Heart right ventricle (tissue), 16 donors: Measurements from ENCODE around the gene ITPKB. TPM values are rescaled to one million over a fixed set of nuclear protein-coding genes. Genes with fewer than 3 reads are reported as not detected.
A peak's percentile ranks its signal among the peaks of the same experiment; 100 is the strongest.

Experiments used
- ATAC-seq, 8 donors: fragments of 200-7000 bp; cut with Tn5 transposase; one replicate each; pipeline ENCODE4 v1.9.1; 2020; ENCODE audit warnings: mild to moderate bottlenecking in 8 of 8, moderate library complexity in 8 of 8, moderate number of reproducible peaks in 1 of 8
- DNase-seq, 2 donors: peaks; one replicate each; pipeline ENCODE4 v3.0.0-alpha.2; 2020
- H3K27ac ChIP-seq, 10 donors: fragments of 200-600 bp; sonication (generic) in 2 of 10; one replicate each; pipeline versions ENCODE4 v1.5.0 to v1.8.0; 2020 to 2022; ENCODE audit warnings: mild to moderate bottlenecking in 3 of 10
- H3K27me3 ChIP-seq, 7 donors: fragments of 200-600 bp; one replicate each; pipeline ENCODE4 v1.8.0; 2021 to 2022; ENCODE audit warnings: mild to moderate bottlenecking in 2 of 7
- H3K36me3 ChIP-seq, 9 donors: fragments of 200-600 bp; sonication (generic) in 1 of 9; one replicate each; pipeline versions ENCODE4 v1.5.0 to v1.8.0; 2020 to 2022; ENCODE audit warnings: mild to moderate bottlenecking in 2 of 9
- H3K4me1 ChIP-seq, 9 donors: fragments of 200-600 bp; sonication (generic) in 1 of 9; one replicate each; pipeline versions ENCODE4 v1.5.0 to v1.8.0; 2020 to 2022; ENCODE audit warnings: mild to moderate bottlenecking in 4 of 9
- H3K4me3 ChIP-seq, 10 donors: fragments of 200-600 bp; sonication (generic) in 2 of 10; one replicate each; pipeline versions ENCODE4 v1.5.0 to v1.8.0; 2020 to 2022; ENCODE audit warnings: mild to moderate bottlenecking in 7 of 10, moderate library complexity in 2 of 10
- H3K9me3 ChIP-seq, 11 donors: fragments of 200-600 bp in 10 of 11; sonication (generic) in 2 of 11; one replicate each; pipeline versions ENCODE4 v1.5.0 to v1.8.0; 2013 to 2022; ENCODE audit warnings: mild to moderate bottlenecking in 2 of 11, control low read depth in 1 of 11, moderate library complexity in 1 of 11
- CTCF ChIP-seq, 9 donors: fragments of 200-600 bp; sonication (generic) in 2 of 9; IDR thresholded peaks; one replicate each; pipeline versions ENCODE4 v1.5.0 to v1.8.0; 2021 to 2022; ENCODE audit warnings: antibody characterized with exemption in 9 of 9, mild to moderate bottlenecking in 5 of 9, moderate library complexity in 1 of 9
- WGBS, 2 donors: extraction: QIAGEN DNeasy Blood & Tissue Kit; methylation state at CpG; one replicate each; pipeline ENCODE4 v1.1.7; 2013; ENCODE audit warnings: inconsistent platforms in 1 of 2; 5-methylcytosine and 5-hydroxymethylcytosine counted together
- intact Hi-C, 10 donors: fragments of 100-400 bp; cut with DNase I; formaldehyde crosslinking; loops; one replicate each; pipeline versions ENCODE4 v1.11.1 to v1.14.2; 2022
- polyA plus RNA-seq, 2 donors: library from polyadenylated mRNA; stranded (reverse); fragments of 200-250 nt; gene quantifications; one replicate each; pipeline ENCODE4 v1.2.3, GENCODE V29; 2013
- total RNA-seq, 10 donors: library from RNA; stranded (reverse); fragmentation: NEBNext Ultra II Directional in 3 of 10; extraction: Animal tissue kit (Norgen Biotek cat#: 25700) in 3 of 10; gene quantifications; one replicate each; pipeline versions ENCODE4 v1.2.1 to v1.2.4, GENCODE V29; 2021 to 2023
- donor health status: Arrhythmogenic right ventricular cardiomyopathy.
- donor health status: ischemic (EF 13 %, LVEDD 7.1; RV severe dilation, severe dysfunction).
- donor health status: healthy with polysubstance abuse.
- donor health status: DM: no; HTN: yes; CAD: no.
- donor health status: DM: no; HTN: no; CAD: no.
- donor health status: ischemic (EF 25% LVEDD 6.9; RV normal size, moderate dysfunction).
- donor health status: ischemic (EF 25% LVEDD 5.7; RV mildly dilated, moderate dysfunction).
- donor health status: healthy.
- donor health status: DM: yes; HTN: yes; CAD: no.
- donor health status: Ischemic cardiomyopathy.
- donor health status: ischemic (EF 35%, LVEDD 5.7; RV mildly dilated, moderate dysfunction).
- donor health status: nonischemic (EF 11% LVEDD 7.7; RV severe dilation, severe dysfunction).
- donor health status: DM: yes; HTN: yes; CAD: no.
- donor health status: PGD.
- donor health status: ischemic (EF 29% LVEDD 5.4; RV normal size, mild dysfunction).
- donor health status: nonischemic (EF 23%, LVEDD 6.1; RV moderate dilation, normal function).

The ITPKB gene
- total and polyA plus RNA-seq, 12 donors: 4.5 to 30.5 (median 16.1) TPM

GRCh38 chr1:226661271-226661670, 77.8 kb downstream of the ITPKB start:
- ATAC-seq (no peak), DNase-seq (no peak)
- Histone ChIP-seq H3K27ac (peak overlapping the region in 7 of 10 donors; percentile 54 to 92 (median 86)), H3K9me3 (no peaks in the 10 kb centered on the region), H3K4me1 (peaks cover 0 to 100% (median 16%) of the 10 kb centered on the region in 9 donors), H3K36me3 (no peaks in the 10 kb centered on the region), H3K27me3 (no peaks in the 10 kb centered on the region), H3K4me3 (no peak overlapping the region)
- intact Hi-C loops: loop anchor here in 6 of 10 donors (5.0 kb wide), 1 partner anchor 76 kb away; the partner anchor contains the start of gene ITPKB (in 6 of the 6)
- 65 to 72% methylated on average over 2 of the region's 2 CpGs for WGBS, 2 donors
- TF ChIP-seq CTCF (IDR thresholded peaks at IDR 0.05): no peak

- WGBS, 2 donors: 40 to 51% methylated on average over 17 of the region's 17 CpGs
- no peaks in the 10 kb centered on the region for H3K9me3 ChIP-seq
- H3K4me3 ChIP-seq: no peak overlapping the region
- DNase-seq (peak; percentile 71 to 72), ATAC-seq (peak; percentile 40 to 78 (median 62))
- no peaks in the 10 kb centered on the region for H3K27me3 ChIP-seq
- H3K36me3 ChIP-seq: no peaks in the 10 kb centered on the region
- intact Hi-C loops: loop anchor here in 6 of 10 donors (5.0 kb wide), 1 partner anchor 77 kb away; the partner anchor contains the start of gene ITPKB (in 6 of the 6)
- peaks cover 0 to 100% (median 9%) of the 10 kb centered on the region in 9 donors for H3K4me1 ChIP-seq
- peak overlapping the region in 7 of 10 donors; percentile 41 to 92 (median 86) for H3K27ac ChIP-seq
- TF ChIP-seq CTCF (IDR thresholded peaks at IDR 0.05): no peak
These were observed 78.5 kb downstream of the ITPKB start for GRCh38 chr1:226660410-226661182.

- Histone ChIP-seq H3K9me3 (no peaks in the 10 kb centered on the region), H3K4me3 (no peak overlapping the region), H3K27ac (peak overlapping the region in 7 of 10 donors; percentile 41 to 92 (median 86)), H3K4me1 (peaks cover 0 to 100% (median 0%) of the 10 kb centered on the region in 9 donors), H3K36me3 (no peaks in the 10 kb centered on the region), H3K27me3 (no peaks in the 10 kb centered on the region)
- no peak for TF ChIP-seq CTCF (IDR thresholded peaks at IDR 0.05)
- ATAC-seq: no peak
- intact Hi-C loops: loop anchor here in 9 of 10 donors (5.0 to 10.0 kb wide), 3 partner anchors 43 to 78 kb away; partner anchors contain the start of gene ITPKB (in 9 of the 9)
- 60 to 62% methylated on average over 5 of the region's 5 CpGs for WGBS, 2 donors
- DNase-seq: no peak
These were observed 79.4 kb downstream of the ITPKB start for GRCh38 chr1:226659641-226660040.

- no peaks in the 10 kb centered on the region for H3K36me3 ChIP-seq
- no peak overlapping the region for H3K4me3 ChIP-seq
- TF ChIP-seq CTCF (IDR thresholded peaks at IDR 0.05): no peak
- ATAC-seq (no peak), DNase-seq (no peak)
- peak overlapping the region in 6 of 10 donors; percentile 79 to 92 (median 87) for H3K27ac ChIP-seq
- intact Hi-C loops: loop anchor here in 3 of 10 donors (5.0 to 10.0 kb wide), 3 partner anchors 43 to 78 kb away; partner anchors contain the start of gene ITPKB (in 3 of the 3)
- no peaks in the 10 kb centered on the region for H3K9me3 ChIP-seq
- H3K4me1 ChIP-seq: peaks cover 0 to 100% (median 0%) of the 10 kb centered on the region in 9 donors
- H3K27me3 ChIP-seq: no peaks in the 10 kb centered on the region
- 85 to 91% methylated on average over 5 of the region's 5 CpGs for WGBS, 2 donors
These were observed 79.9 kb downstream of the ITPKB start for GRCh38 chr1:226659136-226659535.
